ENCODE results near the gene MFNG.
"Not testable (repeated sequence)": the region's sequence is repeated elsewhere in the genome, so short reads cannot be mapped to it uniquely, and the experiment has no call there.

MFNG gene

GRCh38 chr22:37470087-37470445 is 16.1 kb downstream of the MFNG start:
- H3K36me3 ChIP-seq = no peaks in the 10 kb centered on the region
- TF ChIP-seq CTCF (IDR thresholded peaks at IDR 0.05) = no peak
- no peak overlapping the region for H3K27ac ChIP-seq
- H3K27me3 ChIP-seq = peaks cover 0 to 76% of the 10 kb centered on the region in 2 donors
- H3K4me3 ChIP-seq = no peak overlapping the region
- H3K9me3 ChIP-seq = no peaks in the 10 kb centered on the region
- no peaks in the 10 kb centered on the region for H3K4me1 ChIP-seq
- intact Hi-C loops (cut with DNase I; ENCODE audit: low total_unique reads) = no loop called here
- no peak for DNase-seq

GRCh38 chr22:37469416-37470086 is 16.6 kb downstream of the MFNG start:
- peaks cover 0 to 72% of the 10 kb centered on the region in 2 donors for H3K27me3 ChIP-seq
- no peak for TF ChIP-seq CTCF (IDR thresholded peaks at IDR 0.05)
- DNase-seq = no peak
- no peaks in the 10 kb centered on the region for H3K9me3 ChIP-seq
- H3K36me3 ChIP-seq = no peaks in the 10 kb centered on the region
- no peak overlapping the region for H3K4me3 ChIP-seq
- H3K4me1 ChIP-seq = no peaks in the 10 kb centered on the region
- no peak overlapping the region for H3K27ac ChIP-seq
- intact Hi-C loops (cut with DNase I; ENCODE audit: low total_unique reads) = no loop called here

GRCh38 chr22:37468201-37468695 is 17.9 kb downstream of the MFNG start:
- H3K36me3 ChIP-seq; H3K4me1 ChIP-seq; H3K4me3 ChIP-seq; intact Hi-C loops (cut with DNase I; ENCODE audit: low total_unique reads); DNase-seq; H3K9me3 ChIP-seq; H3K27ac ChIP-seq: not testable (repeated sequence)
- H3K27me3 ChIP-seq = peaks cover 0 to 66% of the 10 kb centered on the region in 2 donors

- H3K27me3 ChIP-seq = peaks cover 0 to 66% of the 10 kb centered on the region in 2 donors
Measured at GRCh38 chr22:37467391-37467955, 18.7 kb downstream of the MFNG start.

GRCh38 chr22:37464181-37464580 is 22.0 kb downstream of the MFNG start:
- intact Hi-C loops (cut with DNase I; ENCODE audit: low total_unique reads) = no loop called here
- Histone ChIP-seq H3K36me3 (no peaks in the 10 kb centered on the region), H3K27me3 (peaks cover 0 to 65% of the 10 kb centered on the region in 2 donors), H3K27ac (no peak overlapping the region), H3K4me1 (no peaks in the 10 kb centered on the region), H3K4me3 (no peak overlapping the region), H3K9me3 (no peaks in the 10 kb centered on the region)
- DNase-seq = no peak
- no peak for TF ChIP-seq CTCF (IDR thresholded peaks at IDR 0.05)

More at GRCh38 chr22:37467391-37467955, 18.7 kb downstream of the MFNG start:
- H3K36me3 ChIP-seq = no peaks in the 10 kb centered on the region
- no peaks in the 10 kb centered on the region for H3K9me3 ChIP-seq
- H3K27ac ChIP-seq = no peak overlapping the region
- no peak for DNase-seq
- intact Hi-C loops (cut with DNase I; ENCODE audit: low total_unique reads) = no loop called here
- no peak overlapping the region for H3K4me3 ChIP-seq
- no peak for TF ChIP-seq CTCF (IDR thresholded peaks at IDR 0.05)
- H3K4me1 ChIP-seq = no peaks in the 10 kb centered on the region

- Histone ChIP-seq H3K36me3 (no peaks in the 10 kb centered on the region), H3K4me3 (no peak overlapping the region), H3K27me3 (peaks cover 0 to 68% of the 10 kb centered on the region in 2 donors), H3K9me3 (no peaks in the 10 kb centered on the region), H3K27ac (no peak overlapping the region), H3K4me1 (no peaks in the 10 kb centered on the region)
- TF ChIP-seq CTCF (IDR thresholded peaks at IDR 0.05) = no peak
- DNase-seq = no peak
- intact Hi-C loops (cut with DNase I; ENCODE audit: low total_unique reads) = no loop called here
Measured at GRCh38 chr22:37462983-37463382, 23.2 kb downstream of the MFNG start.

Data from tibial artery (tissue), 4 donors.